ENCODE results near the gene RNASE7.

Gene RNASE7

GRCh38 chr14:21069388-21070082 lies 27.4 kb downstream of the RNASE7 start:
- peak; percentile 52 for DNase-seq

GRCh38 chr14:21070083-21070609 lies 28.0 kb downstream of the RNASE7 start, which contains the start of gene ARHGEF40:
Gene ARHGEF40 (plus strand): TSS chr14:21070304. CDS start chr14:21070397, 93 bp downstream.
- DNase-seq: peak; percentile 52

GRCh38 chr14:21070610-21071224 lies 28.6 kb downstream of the RNASE7 start:
- DNase-seq: peak; percentile 38

GRCh38 chr14:21071225-21072030 lies 29.3 kb downstream of the RNASE7 start:
- peak; percentile 80 for DNase-seq

- no peak for DNase-seq
These were observed 29.9 kb downstream of the RNASE7 start for GRCh38 chr14:21072031-21072473.

GRCh38 chr14:21072781-21073339 lies 30.7 kb downstream of the RNASE7 start:
- no peak for DNase-seq

GRCh38 chr14:21073921-21074320 lies 31.8 kb downstream of the RNASE7 start:
- DNase-seq: no peak

- DNase-seq: no peak
These were observed 32.5 kb downstream of the RNASE7 start for GRCh38 chr14:21074398-21075272.

GRCh38 chr14:21075719-21076437 lies 33.7 kb downstream of the RNASE7 start:
- DNase-seq: no peak

- no peak for DNase-seq
These were observed 35.5 kb downstream of the RNASE7 start for GRCh38 chr14:21077672-21078071.

GRCh38 chr14:21078287-21078686 lies 36.1 kb downstream of the RNASE7 start:
- no peak for DNase-seq

- no peak for DNase-seq
These were observed 36.6 kb downstream of the RNASE7 start for GRCh38 chr14:21078726-21079125.

- no peak for DNase-seq
These were observed 39.5 kb downstream of the RNASE7 start for GRCh38 chr14:21081521-21082142.

GRCh38 chr14:21083565-21084325 lies 41.6 kb downstream of the RNASE7 start:
- no peak for DNase-seq

- no peak for DNase-seq
These were observed 42.2 kb downstream of the RNASE7 start for GRCh38 chr14:21084396-21084795.

- DNase-seq: no peak
These were observed 43.1 kb downstream of the RNASE7 start for GRCh38 chr14:21084998-21085853.

GRCh38 chr14:21086908-21087293 lies 44.7 kb downstream of the RNASE7 start:
- DNase-seq: no peak

GRCh38 chr14:21087294-21088091 lies 45.3 kb downstream of the RNASE7 start:
- DNase-seq: peak; percentile 95

Data from NCI-H2227 treated with DMSO at 0.1 percent for 48 hours (cell line).